MM.1S (cell line): ENCODE data around the gene ZNF503.

Source experiments
- EZH2 ChIP-seq: fragments of 300-600 bp; sonication (generic); optimal IDR thresholded peaks from 2 replicates; pipeline ENCODE3; 2017; ENCODE audit warnings: low read depth, mild to moderate bottlenecking, antibody characterized with exemption, low read length, mixed read lengths
- EZH2phosphoT487 ChIP-seq: fragments of 300-600 bp; sonication (generic); IDR thresholded peaks from 2 replicates; pipeline ENCODE4 v1.6.1; 2018; ENCODE audit warnings: antibody characterized with exemption, low read length
- TF ChIP-seq, protein P1 (sequence below): fragments of 300-600 bp; sonication (generic); IDR thresholded peaks from 2 replicates; pipeline ENCODE4 v1.5.1; 2016; ENCODE audit warnings: antibody characterized with exemption, low read length, mixed read lengths

DNA sequence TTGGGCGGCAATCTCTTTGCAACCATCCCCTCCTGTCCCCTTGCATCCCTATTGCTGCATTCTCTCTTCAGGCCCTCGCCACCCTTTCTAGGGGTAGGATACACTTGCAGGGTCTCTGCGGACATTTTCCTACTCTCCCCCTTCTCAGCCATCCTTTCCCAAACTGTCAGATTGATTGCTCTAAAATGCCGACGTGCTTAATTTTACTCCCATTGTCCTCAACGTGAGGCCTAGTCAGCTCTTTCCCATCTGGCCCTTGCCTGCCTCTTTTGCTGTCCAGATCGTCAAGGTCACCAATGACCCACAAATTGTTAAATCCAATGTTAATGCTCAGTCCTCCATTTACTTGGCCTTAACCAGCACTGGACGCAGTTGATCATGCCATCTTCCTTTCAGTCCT is 17.1 kb upstream of the ZNF503 start:
- TF ChIP-seq, protein P1, sequence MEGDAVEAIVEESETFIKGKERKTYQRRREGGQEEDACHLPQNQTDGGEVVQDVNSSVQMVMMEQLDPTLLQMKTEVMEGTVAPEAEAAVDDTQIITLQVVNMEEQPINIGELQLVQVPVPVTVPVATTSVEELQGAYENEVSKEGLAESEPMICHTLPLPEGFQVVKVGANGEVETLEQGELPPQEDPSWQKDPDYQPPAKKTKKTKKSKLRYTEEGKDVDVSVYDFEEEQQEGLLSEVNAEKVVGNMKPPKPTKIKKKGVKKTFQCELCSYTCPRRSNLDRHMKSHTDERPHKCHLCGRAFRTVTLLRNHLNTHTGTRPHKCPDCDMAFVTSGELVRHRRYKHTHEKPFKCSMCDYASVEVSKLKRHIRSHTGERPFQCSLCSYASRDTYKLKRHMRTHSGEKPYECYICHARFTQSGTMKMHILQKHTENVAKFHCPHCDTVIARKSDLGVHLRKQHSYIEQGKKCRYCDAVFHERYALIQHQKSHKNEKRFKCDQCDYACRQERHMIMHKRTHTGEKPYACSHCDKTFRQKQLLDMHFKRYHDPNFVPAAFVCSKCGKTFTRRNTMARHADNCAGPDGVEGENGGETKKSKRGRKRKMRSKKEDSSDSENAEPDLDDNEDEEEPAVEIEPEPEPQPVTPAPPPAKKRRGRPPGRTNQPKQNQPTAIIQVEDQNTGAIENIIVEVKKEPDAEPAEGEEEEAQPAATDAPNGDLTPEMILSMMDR, result no peak
- TF ChIP-seq EZH2 (no peak), EZH2phosphoT487 (no peak)
